Measurements from ENCODE around the gene ACVR1B. TPM values are rescaled to one million over a fixed set of nuclear protein-coding genes. Genes with fewer than 3 reads are reported as not detected.

Gene ACVR1B
- total RNA-seq, 1 experiment from 2014 or later, result 16.1 TPM

GRCh38 chr12:51922762-51923505 is 28.6 kb upstream of the ACVR1B start:
- ChIA-PET CTCF (interaction anchor here (0.5 to 3.3 kb wide), 30 partner anchors 11 to 1814 kb away, joined by 3 to 32 read pairs (median 4); partner anchors contain the start of gene ANKRD33), POLR2A (interaction anchor here (0.6 kb wide), 1 partner anchor 508 kb away, joined by 3 read pairs; no protein-coding TSS in a partner anchor)
- no peaks in the 10 kb centered on the region for H3K27me3 Mint-ChIP-seq (ENCODE audit: insufficient read depth, unreplicated experiment)
- intact Hi-C loops (cut with micrococcal nuclease), result loop anchor here (1.0 kb wide), 1 partner anchor 31 kb away; no protein-coding TSS in a partner anchor
- peak; percentile 27 for DNase-seq (ENCODE audit: unreplicated experiment)
- peaks cover 5% of the 10 kb centered on the region for H3K4me1 Mint-ChIP-seq (ENCODE audit: insufficient read depth, unreplicated experiment)
- H3K9me3 Mint-ChIP-seq (ENCODE audit: unreplicated experiment), result no peaks in the 10 kb centered on the region
- no peak overlapping the region for H3K27ac Mint-ChIP-seq (ENCODE audit: low read depth, unreplicated experiment)
- no peak overlapping the region for H3K4me3 Mint-ChIP-seq (ENCODE audit: unreplicated experiment)
- H3K36me3 Mint-ChIP-seq (ENCODE audit: insufficient read depth, unreplicated experiment), result no peaks in the 10 kb centered on the region
- no peak for TF ChIP-seq CTCF (IDR thresholded peaks at IDR 0.05; ENCODE audit: unreplicated experiment)
- no TSS peak for BruUV-seq (replicated peaks)

- TF ChIP-seq CTCF (IDR thresholded peaks at IDR 0.05; ENCODE audit: unreplicated experiment), result peak; percentile 81
- H3K36me3 Mint-ChIP-seq (ENCODE audit: insufficient read depth, unreplicated experiment), result no peaks in the 10 kb centered on the region
- BruUV-seq (replicated peaks), result no TSS peak
- H3K9me3 Mint-ChIP-seq (ENCODE audit: unreplicated experiment), result no peaks in the 10 kb centered on the region
- H3K4me3 Mint-ChIP-seq (ENCODE audit: unreplicated experiment), result no peak overlapping the region
- ChIA-PET POLR2A (no interaction called here), CTCF (interaction anchor here (0.6 to 3.3 kb wide), 27 partner anchors 12 to 1815 kb away, joined by 3 to 32 read pairs (median 4); partner anchors contain the start of gene ANKRD33)
- intact Hi-C loops (cut with micrococcal nuclease), result loop anchor here (1.0 kb wide), 1 partner anchor 31 kb away; no protein-coding TSS in a partner anchor
- no peaks in the 10 kb centered on the region for H3K27me3 Mint-ChIP-seq (ENCODE audit: insufficient read depth, unreplicated experiment)
- no peak overlapping the region for H3K27ac Mint-ChIP-seq (ENCODE audit: low read depth, unreplicated experiment)
- H3K4me1 Mint-ChIP-seq (ENCODE audit: insufficient read depth, unreplicated experiment), result peaks cover 5% of the 10 kb centered on the region
- DNase-seq (ENCODE audit: unreplicated experiment), result peak; percentile 44
Observed at GRCh38 chr12:51923506-51924365, 27.8 kb upstream of the ACVR1B start.

- no peak overlapping the region for H3K4me3 Mint-ChIP-seq (ENCODE audit: unreplicated experiment)
- ChIA-PET CTCF (interaction anchor here (0.6 to 3.3 kb wide), 12 partner anchors 11 to 856 kb away, joined by 3 to 32 read pairs (median 4); no protein-coding TSS in a partner anchor), POLR2A (interaction anchor here (0.6 kb wide), 1 partner anchor 1166 kb away, joined by 3 read pairs; no protein-coding TSS in a partner anchor)
- peaks cover 5% of the 10 kb centered on the region for H3K4me1 Mint-ChIP-seq (ENCODE audit: insufficient read depth, unreplicated experiment)
- BruUV-seq (replicated peaks), result no TSS peak
- DNase-seq (ENCODE audit: unreplicated experiment), result no peak
- H3K36me3 Mint-ChIP-seq (ENCODE audit: insufficient read depth, unreplicated experiment), result no peaks in the 10 kb centered on the region
- H3K9me3 Mint-ChIP-seq (ENCODE audit: unreplicated experiment), result no peaks in the 10 kb centered on the region
- no peak overlapping the region for H3K27ac Mint-ChIP-seq (ENCODE audit: low read depth, unreplicated experiment)
- TF ChIP-seq CTCF (IDR thresholded peaks at IDR 0.05; ENCODE audit: unreplicated experiment), result no peak
- intact Hi-C loops (cut with micrococcal nuclease), result no loop called here
- H3K27me3 Mint-ChIP-seq (ENCODE audit: insufficient read depth, unreplicated experiment), result no peaks in the 10 kb centered on the region
Observed at GRCh38 chr12:51924551-51925319, 26.8 kb upstream of the ACVR1B start.

Measured in MCF 10A (cell line).